NCI-H2196 treated with DMSO at 0.1 percent for 48 hours (cell line): ENCODE data around the gene RTTN.
A peak's percentile ranks its signal among the peaks of the same experiment; 100 is the strongest.

Source experiments
- DNase-seq: peaks from one replicate; lab custom pipeline; 2025; ENCODE audit not compliant: unreplicated experiment; lab: John Stamatoyannopoulos, UW

The RTTN gene

GRCh38 chr18:70086085-70086484 lies 119.4 kb downstream of the RTTN start:
- DNase-seq: no peak

GRCh38 chr18:70085641-70086040 lies 119.8 kb downstream of the RTTN start:
- no peak for DNase-seq

- no peak for DNase-seq
Observed at GRCh38 chr18:70082430-70082829, 123.1 kb downstream of the RTTN start.

- no peak for DNase-seq
Observed at GRCh38 chr18:70078106-70078505, 127.4 kb downstream of the RTTN start.

- DNase-seq: no peak
Observed at GRCh38 chr18:70075906-70076305, 129.6 kb downstream of the RTTN start.

- no peak for DNase-seq
Observed at GRCh38 chr18:70074116-70074515, 131.4 kb downstream of the RTTN start.

- no peak for DNase-seq
Observed at GRCh38 chr18:70073432-70073831, 132.1 kb downstream of the RTTN start.

- peak; percentile 10 for DNase-seq
Observed at GRCh38 chr18:70072678-70073077, 132.8 kb downstream of the RTTN start.

GRCh38 chr18:70069965-70070364 lies 135.5 kb downstream of the RTTN start:
- no peak for DNase-seq

- DNase-seq: no peak
Observed at GRCh38 chr18:70069382-70069781, 136.1 kb downstream of the RTTN start.

- no peak for DNase-seq
Observed at GRCh38 chr18:70068981-70069380, 136.5 kb downstream of the RTTN start.

- no peak for DNase-seq
Observed at GRCh38 chr18:70059684-70060083, 145.8 kb downstream of the RTTN start.

- DNase-seq: no peak
Observed at GRCh38 chr18:70058916-70059315, 146.6 kb downstream of the RTTN start.

- DNase-seq: no peak
Observed at GRCh38 chr18:70047931-70048603, 157.4 kb downstream of the RTTN start.

- no peak for DNase-seq
Observed at GRCh38 chr18:70046796-70047195, 158.7 kb downstream of the RTTN start.

GRCh38 chr18:70046207-70046606 lies 159.3 kb downstream of the RTTN start:
- no peak for DNase-seq

- no peak for DNase-seq
Observed at GRCh38 chr18:70044632-70045031, 160.9 kb downstream of the RTTN start.

- no peak for DNase-seq
Observed at GRCh38 chr18:70041459-70042050, 163.9 kb downstream of the RTTN start.

- no peak for DNase-seq
Observed at GRCh38 chr18:70039186-70039585, 166.3 kb downstream of the RTTN start.

GRCh38 chr18:70037431-70038061 lies 167.9 kb downstream of the RTTN start:
- DNase-seq: no peak

GRCh38 chr18:70036771-70037347 lies 168.6 kb downstream of the RTTN start:
- DNase-seq: no peak

- DNase-seq: no peak
Observed at GRCh38 chr18:70036168-70036567, 169.3 kb downstream of the RTTN start.
